HG02870 (cell line): ENCODE results near the gene SERPINC1.
"Not testable (repeated sequence)": the region's sequence is repeated elsewhere in the genome, so short reads cannot be mapped to it uniquely, and the experiment has no call there.

ENCODE experiments used
- ATAC-seq: cut with Tn5 transposase; IDR thresholded peaks from one replicate; pipeline ENCODE4 v1.9.1; 2021; ENCODE audit warnings: mild to moderate bottlenecking, moderate library complexity; ENCODE audit not compliant: unreplicated experiment

The SERPINC1 gene

DNA sequence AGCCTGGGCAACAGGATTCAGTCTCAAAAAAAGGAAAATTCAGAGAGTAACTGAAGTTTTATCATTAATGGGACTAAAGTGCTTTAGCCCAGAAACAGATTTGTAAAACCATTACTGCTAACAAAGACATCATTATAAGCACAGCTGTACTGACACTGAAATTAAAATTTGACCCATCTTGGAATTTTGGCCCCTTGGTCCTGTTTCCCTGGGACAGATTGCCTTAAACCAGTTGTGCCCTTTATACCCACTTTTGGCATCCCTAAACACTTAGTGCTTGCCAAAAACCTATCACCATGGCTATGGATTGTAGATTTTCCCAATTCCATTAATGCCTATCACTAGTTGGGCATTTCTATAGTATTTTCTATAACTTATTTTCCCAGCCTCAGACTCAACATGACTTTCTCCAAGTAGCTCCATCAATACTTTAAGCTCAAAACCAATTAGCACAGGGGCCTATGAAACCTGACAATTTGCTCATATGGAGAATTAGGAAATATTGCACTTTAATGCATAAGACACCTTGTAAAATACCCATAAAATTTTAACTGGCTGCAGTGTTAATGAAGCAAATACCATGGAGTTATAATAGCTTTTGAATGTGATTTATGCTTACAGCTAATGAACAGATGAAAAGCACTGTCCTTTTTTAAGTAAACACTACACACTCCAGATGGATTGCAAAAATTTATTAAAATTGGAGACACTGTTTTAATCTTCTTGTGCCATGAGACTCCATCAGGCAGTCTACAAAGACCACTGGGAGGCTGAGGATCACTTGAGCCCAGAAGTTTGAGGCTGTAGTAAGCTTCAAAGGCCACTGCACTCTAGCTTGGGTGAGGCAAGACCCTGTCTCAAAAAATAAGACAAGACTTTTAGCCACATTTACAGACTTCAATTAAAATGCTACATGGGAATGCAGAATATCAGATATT, 53.6 kb downstream of the SERPINC1 start:
- no peak for ATAC-seq

- no peak for ATAC-seq
These were observed 54.3 kb downstream of the SERPINC1 start for GRCh38 chr1:173862769-173863223.

DNA sequence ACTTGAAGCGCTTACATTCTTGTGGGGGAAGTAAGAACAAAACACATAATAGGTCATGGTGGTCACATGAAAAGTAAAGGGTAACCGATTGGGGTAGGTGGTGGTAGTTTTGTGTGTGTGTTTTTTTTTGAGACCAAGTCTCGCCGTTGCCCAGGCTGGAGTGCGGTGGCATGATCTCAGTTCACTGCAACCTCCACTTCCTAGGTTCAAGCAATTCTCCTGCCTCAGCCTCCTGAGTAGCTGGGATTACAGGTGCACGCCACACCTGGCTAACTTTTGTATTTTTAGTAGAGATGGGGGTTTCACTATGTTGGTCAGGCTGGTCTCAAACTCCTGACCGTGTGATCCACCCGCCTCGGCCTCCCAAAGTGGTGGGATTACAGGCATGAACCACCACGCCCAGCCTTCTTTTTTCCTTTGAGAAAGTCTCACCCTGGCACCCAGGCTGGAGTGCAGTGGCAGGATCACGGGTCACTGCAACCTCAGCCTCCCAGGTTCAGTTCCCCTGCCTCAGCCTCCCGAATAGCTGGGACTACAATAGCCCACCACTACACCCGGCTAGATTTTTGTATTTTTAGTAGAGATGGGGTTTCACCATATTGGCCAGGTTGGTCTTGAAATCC, 54.9 kb downstream of the SERPINC1 start:
- ATAC-seq = not testable (repeated sequence)

- ATAC-seq = no peak
These were observed 55.4 kb downstream of the SERPINC1 start for GRCh38 chr1:173861731-173862145.

- no peak for ATAC-seq
These were observed 57.1 kb downstream of the SERPINC1 start for GRCh38 chr1:173860065-173860464.

GRCh38 chr1:173859547-173859946, 57.6 kb downstream of the SERPINC1 start:
- not testable (repeated sequence) for ATAC-seq

DNA sequence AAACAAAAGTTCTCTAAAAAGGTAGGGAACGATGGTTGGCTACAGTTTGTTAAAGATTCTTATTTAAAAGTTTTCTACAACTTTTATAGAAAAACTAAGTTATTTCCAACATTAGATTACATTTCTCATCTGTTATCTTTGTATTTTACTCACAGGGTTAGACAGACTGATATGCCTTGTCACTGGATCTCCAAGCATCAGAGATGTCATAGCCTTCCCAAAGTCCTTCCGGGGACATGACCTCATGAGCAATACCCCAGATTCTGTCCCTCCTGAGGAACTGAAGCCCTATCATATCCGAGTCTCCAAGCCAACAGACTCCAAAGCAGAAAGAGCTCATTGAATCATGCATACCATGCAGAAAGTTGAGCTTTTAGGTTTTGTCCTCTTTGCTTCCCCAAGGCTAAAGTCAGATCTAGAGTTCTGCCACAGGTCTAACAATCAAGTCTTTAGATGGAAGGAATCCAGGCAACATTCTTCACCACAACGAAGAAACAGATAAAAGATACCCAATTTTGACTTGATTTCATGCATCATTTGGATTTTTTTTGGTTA, 59.7 kb downstream of the SERPINC1 start:
- no peak for ATAC-seq

GRCh38 chr1:173856903-173857302, 60.2 kb downstream of the SERPINC1 start:
- no peak for ATAC-seq

DNA sequence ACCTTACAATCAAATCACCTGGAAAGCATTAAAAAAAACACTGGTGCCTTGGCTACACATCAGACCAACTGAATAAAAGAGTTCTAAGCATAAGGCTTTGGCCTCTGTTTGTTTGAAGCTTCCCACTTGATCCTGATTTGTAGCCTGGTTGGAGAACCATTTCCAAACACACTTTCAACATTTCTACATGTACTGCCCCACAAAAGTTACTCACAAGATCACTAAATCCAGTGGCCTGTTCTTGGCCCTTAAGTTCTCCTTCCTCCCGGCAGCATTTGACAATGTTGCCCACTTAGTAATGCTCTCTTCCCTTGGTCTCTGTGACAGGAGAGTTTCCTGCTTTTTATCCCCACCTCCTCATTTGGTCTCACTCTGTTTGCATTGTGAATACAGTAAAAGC, 61.1 kb downstream of the SERPINC1 start:
- ATAC-seq = no peak
